Lung microvascular endothelial cell (primary cell): ENCODE results near the gene ANGEL2. TPM values are rescaled to one million over a fixed set of nuclear protein-coding genes. Genes with fewer than 3 reads are reported as not detected.

ENCODE experiments used
- DNase-seq, 2 donors: peaks; one replicate each; pipeline versions ENCODE4 v3.0.0 to v3.0.0-alpha.2; 2010; ENCODE audit warnings: low read depth in 2 of 2
- total RNA-seq: library from RNA; depleted of rRNA; stranded (reverse); fragments of >200 nt; gene quantifications from 2 replicates; pipeline ENCODE4 v1.2.1, GENCODE V29; 2014

The ANGEL2 gene
- total RNA-seq, 1 donor from 2014 or later = 35.5 TPM

- no peak for DNase-seq
These were observed 63.6 kb downstream of the ANGEL2 start for GRCh38 chr1:212951947-212952640.

- DNase-seq = no peak
These were observed 64.3 kb downstream of the ANGEL2 start for GRCh38 chr1:212951126-212951946.

DNA sequence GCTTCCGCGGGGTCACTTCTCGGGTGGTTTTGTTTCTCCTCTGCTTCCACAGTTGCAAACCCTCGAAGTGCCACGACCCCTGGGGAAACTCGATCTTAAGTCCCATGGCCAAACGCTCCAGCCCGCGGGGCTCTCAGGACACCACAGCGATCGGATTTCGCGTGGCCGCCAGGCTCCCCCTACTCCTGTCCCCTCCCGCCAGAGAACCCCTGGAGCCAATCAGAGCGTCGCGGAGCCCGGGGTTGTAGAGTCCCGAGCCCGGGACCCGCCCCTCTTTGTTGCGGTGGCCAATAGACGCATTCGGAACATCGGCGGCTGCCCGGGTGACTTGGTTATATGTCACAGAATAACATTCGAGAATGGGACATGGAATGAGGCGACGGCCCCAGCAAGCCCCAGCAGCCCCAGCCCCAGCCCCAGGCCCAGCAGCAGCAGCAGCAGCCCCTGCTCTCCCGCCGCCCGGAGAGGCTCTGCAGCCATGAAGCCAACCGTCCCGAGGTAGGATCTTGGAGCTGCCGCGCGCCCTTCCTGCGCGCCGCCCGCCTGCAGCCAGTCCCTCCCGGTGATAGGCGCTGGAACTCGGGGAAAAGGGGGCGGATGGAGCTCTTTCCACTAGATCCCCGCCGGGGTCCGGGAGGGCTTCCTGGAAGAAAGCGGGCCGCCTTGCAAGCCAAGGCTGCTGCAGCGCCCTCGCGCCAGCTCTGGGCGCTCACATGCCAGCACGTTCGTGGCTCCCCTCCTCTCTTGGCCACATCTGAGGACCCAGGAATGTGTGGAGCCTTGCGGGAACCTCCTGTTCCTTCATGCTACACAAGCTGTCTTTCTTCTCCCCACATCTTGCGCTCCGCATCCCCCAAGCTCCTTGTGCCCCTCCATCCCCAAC, 65.2 kb downstream of the ANGEL2 start, which contains the start of gene VASH2:
Gene VASH2 (plus strand): TSS at position 299 of the 883 bp plus-strand sequence. CDS start 1,002 bp downstream, outside the sequence.
- peak; percentile 76 to 83 for DNase-seq

DNA sequence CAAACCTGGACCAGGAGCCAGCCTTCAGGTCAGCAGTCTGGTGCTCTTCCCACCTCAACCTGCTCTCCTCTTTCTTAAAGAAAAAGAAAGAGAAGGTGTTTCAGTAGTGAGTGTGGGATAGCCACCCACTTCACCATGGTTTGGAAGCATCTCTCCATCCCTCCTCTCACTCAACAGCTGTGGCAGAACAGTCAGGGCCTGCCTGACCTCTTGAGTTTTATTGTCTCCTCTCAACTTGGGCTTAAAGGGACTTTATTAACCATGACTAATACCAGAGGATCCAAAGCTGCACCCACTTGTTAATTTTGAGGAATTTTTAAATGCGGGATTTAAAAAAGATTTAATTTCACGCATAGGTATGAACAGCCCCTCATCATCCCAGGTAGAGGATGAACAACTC, 65.9 kb downstream of the ANGEL2 start:
- DNase-seq = no peak

DNA sequence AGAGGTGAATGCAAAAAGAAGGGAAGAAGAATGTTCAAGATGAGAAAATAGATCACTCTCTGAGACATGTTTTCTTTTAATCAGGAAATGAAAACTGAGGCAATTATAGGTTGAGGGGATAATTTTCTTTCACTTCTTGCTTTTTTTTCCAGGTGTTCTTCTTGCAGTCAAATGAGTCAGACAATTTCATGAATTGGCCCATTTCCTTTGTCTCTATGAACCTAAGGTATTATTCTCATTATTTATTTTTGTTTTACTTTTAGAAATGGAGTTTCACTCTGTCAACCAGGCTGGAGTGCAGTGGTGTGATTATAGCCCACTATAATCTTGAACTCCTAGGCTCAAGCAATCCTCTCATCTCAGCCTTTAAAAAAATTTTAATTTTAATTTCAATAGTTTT, 68.8 kb downstream of the ANGEL2 start:
- DNase-seq = no peak

GRCh38 chr1:212945463-212946160, 70.1 kb downstream of the ANGEL2 start:
- DNase-seq = no peak

DNA sequence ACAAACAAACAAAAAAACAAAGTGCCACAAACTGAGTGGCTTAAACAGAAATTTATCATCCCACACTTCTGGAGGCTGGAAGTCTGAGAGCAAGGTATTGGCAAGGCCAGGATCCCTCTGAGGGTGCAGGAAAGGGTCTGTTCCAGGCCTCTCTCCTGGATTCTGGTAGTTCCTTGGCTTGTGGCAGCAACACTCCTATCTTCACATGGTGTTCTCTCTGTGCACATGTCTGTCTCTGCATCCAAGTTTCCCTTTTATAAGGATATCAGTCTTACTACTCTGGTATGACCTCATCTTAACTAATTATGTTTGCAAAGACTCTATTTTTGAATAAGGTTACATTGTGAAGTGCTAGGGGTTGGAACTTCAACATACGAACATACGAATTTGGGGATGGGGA, 70.6 kb downstream of the ANGEL2 start:
- no peak for DNase-seq

DNA sequence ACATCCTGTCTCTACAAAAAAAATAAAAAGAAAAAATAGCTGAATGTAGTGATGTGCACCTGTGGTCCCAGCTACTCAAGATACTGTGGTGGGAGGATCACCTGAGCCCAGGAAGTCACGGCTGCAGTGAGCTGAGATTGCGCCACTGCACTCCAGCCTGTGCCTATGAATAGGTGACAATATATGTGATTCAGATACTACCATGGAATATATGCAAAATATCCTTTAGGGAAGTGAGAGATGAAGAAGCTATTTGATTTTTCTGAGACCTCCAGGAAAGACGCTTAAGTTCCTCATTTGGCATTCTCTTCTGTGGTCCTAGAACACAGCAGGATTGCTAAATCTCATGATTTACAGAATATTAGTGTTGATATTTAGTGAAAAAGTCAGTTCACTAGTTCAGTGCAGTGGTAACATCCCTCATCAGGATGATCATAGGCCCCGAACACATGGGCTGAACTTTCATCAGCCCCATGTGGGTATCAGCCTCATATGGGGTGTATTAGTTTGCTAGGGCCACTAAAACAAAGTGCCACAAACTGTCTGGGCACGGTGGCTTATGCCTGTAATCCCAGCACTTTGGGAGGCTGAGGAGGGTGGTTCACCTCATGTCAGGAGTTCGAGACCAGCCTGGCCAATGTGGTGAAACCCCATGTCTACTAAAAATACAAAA, 71.3 kb downstream of the ANGEL2 start:
- DNase-seq = no peak

GRCh38 chr1:212943393-212943710, 72.3 kb downstream of the ANGEL2 start:
- DNase-seq = no peak

- no peak for DNase-seq
These were observed 72.8 kb downstream of the ANGEL2 start for GRCh38 chr1:212942679-212943392.

Other genes with a start within 250 kb of the ANGEL2 start
- 17.9 and 21.8 TPM in 2 replicates for gene NSL1, start 224.1 kb downstream of the ANGEL2 start, total RNA-seq
- 8.3 and 8.5 TPM in 2 replicates for gene TATDN3, start 224.0 kb downstream of the ANGEL2 start, total RNA-seq
- not detected in 2 replicates for gene SPATA45, start 168.2 kb downstream of the ANGEL2 start, total RNA-seq
- gene FLVCR1, start 157.6 kb downstream of the ANGEL2 start, total RNA-seq = 4.1 and 9.3 TPM in 2 replicates
- under 0.01 TPM in 2 replicates for gene VASH2, start 65.3 kb downstream of the ANGEL2 start, total RNA-seq
- 13.7 and 15.3 TPM in 2 replicates for gene RPS6KC1, start 35.4 kb upstream of the ANGEL2 start, total RNA-seq